HepG2 (cell line): ENCODE data around the gene LENEP. TPM values are rescaled to one million over a fixed set of nuclear protein-coding genes. Genes with fewer than 3 reads are reported as not detected.

Experiments used
- ATF4 ChIP-seq, 2 experiments: fragments of 450-650 bp in 1 of 2; sonication (generic) in 1 of 2; formaldehyde crosslinking; IDR thresholded peaks; 2 replicates each; pipeline versions ENCODE4 v1.5.0 to v1.8.0; 2020 to 2022; ENCODE audit warnings: mild to moderate bottlenecking in 1 of 2, missing genetic modification reagents in 1 of 2
- BRF2 ChIP-seq: sonication (generic); formaldehyde crosslinking; IDR thresholded peaks from 2 replicates; pipeline ENCODE4 v1.8.1; 2022; ENCODE audit warnings: mild to moderate bottlenecking, missing genetic modification reagents
- CREB1 ChIP-seq, 2 experiments: fragments of 450-650 bp in 1 of 2; IDR thresholded peaks; 2 replicates each; pipeline ENCODE4 v1.6.1; 2016 to 2017; ENCODE audit warnings: control low read depth in 1 of 2, mild to moderate bottlenecking in 1 of 2, missing compliant biosample characterization in 1 of 2, missing genetic modification characterization in 1 of 2
- DNMT1 ChIP-seq: sonication (generic); formaldehyde crosslinking; IDR thresholded peaks from 2 replicates; pipeline ENCODE4 v1.5.1; 2020; ENCODE audit warnings: mild to moderate bottlenecking, missing genetic modification reagents
- FOXP1 ChIP-seq, 2 experiments: fragments of 450-650 bp in 1 of 2; IDR thresholded peaks; 2 replicates each; pipeline ENCODE4 v1.6.1; 2017 to 2018; ENCODE audit warnings: antibody characterized with exemption in 1 of 2
- NCOR1 ChIP-seq: fragments of 200-600 bp; sonication (generic); IDR thresholded peaks from 2 replicates; pipeline ENCODE4 v1.7.0; 2017; ENCODE audit warnings: antibody characterized with exemption, low read length, borderline replicate concordance
- NFAT5 ChIP-seq: sonication (generic); formaldehyde crosslinking; IDR thresholded peaks from 2 replicates; pipeline ENCODE4 v1.4.0; 2020; ENCODE audit warnings: missing genetic modification reagents
- PATZ1 ChIP-seq: sonication (generic); formaldehyde crosslinking; IDR thresholded peaks from 2 replicates; pipeline ENCODE4 v1.4.0; 2020; ENCODE audit warnings: missing genetic modification reagents
- POLR2AphosphoS2 ChIP-seq: IDR thresholded peaks from 2 replicates; pipeline ENCODE4 v1.6.1; 2011; ENCODE audit warnings: low read depth, low read length, improper control_type of control experiment
- ZNF180 ChIP-seq: sonication (generic); formaldehyde crosslinking; IDR thresholded peaks from 2 replicates; pipeline ENCODE4 v1.4.0; 2020; ENCODE audit warnings: low read depth, missing genetic modification reagents, borderline replicate concordance
- ZNF230 ChIP-seq: sonication (generic); formaldehyde crosslinking; IDR thresholded peaks from 2 replicates; pipeline ENCODE4 v1.4.0; 2020; ENCODE audit warnings: mild to moderate bottlenecking, missing genetic modification reagents
- ZNF282 ChIP-seq: fragments of 450-650 bp; IDR thresholded peaks from 2 replicates; pipeline ENCODE4 v1.6.1; 2018; ENCODE audit not compliant: partially characterized antibody
- ZNF331 ChIP-seq: sonication (generic); formaldehyde crosslinking; IDR thresholded peaks from 2 replicates; pipeline ENCODE4 v1.4.0; 2020; ENCODE audit warnings: missing genetic modification reagents
- ZNF768 ChIP-seq: sonication (generic); formaldehyde crosslinking; IDR thresholded peaks from 2 replicates; pipeline ENCODE4 v1.4.0; 2020; ENCODE audit warnings: missing genetic modification reagents
- ZSCAN12 ChIP-seq: sonication (generic); formaldehyde crosslinking; IDR thresholded peaks from 2 replicates; pipeline ENCODE4 v1.9.0; 2021; ENCODE audit warnings: mild to moderate bottlenecking, missing genetic modification reagents
- polyA plus RNA-seq, 8 experiments: library from polyadenylated mRNA; depleted of rRNA in 3 of 8; stranded (reverse) in 7 of 8; unstranded in 1 of 8; fragments of >200 nt; fragmentation: Illumina TruSeq in 4 of 8; extraction: Trizol in 4 of 8; gene quantifications; 2 replicates each; pipeline versions ENCODE4 v1.2.1 to v1.2.3, GENCODE V29; 2011 to 2016; ENCODE audit warnings: low read depth in 4 of 8, missing spikeins in 1 of 8, mixed read lengths in 1 of 8; ENCODE audit not compliant: insufficient read depth in 1 of 8
- total RNA-seq, 5 experiments: library from RNA; depleted of rRNA; stranded (reverse); fragments of >200 nt; fragmentation: Illumina TruSeq; extraction: Trizol; gene quantifications; 2 replicates each; pipeline ENCODE4 v1.2.3, GENCODE V29; 2016; ENCODE audit warnings: low read depth in 1 of 5

The LENEP gene
- total and polyA plus RNA-seq, 2 of the 13 experiments (the other 11 are each of a cell fraction or from before 2014, with no cell fraction given), result 0.29 TPM; not detected in 1

- no peak for TF ChIP-seq NFAT5 (CRISPR knock-in tag)
- TF ChIP-seq FOXP1 (IDR thresholded peaks at IDR 0.05), result no peak
- no peak for TF ChIP-seq FOXP1 (CRISPR knock-in tag; IDR thresholded peaks at IDR 0.05)
- peak; percentile 76; the same call in 1 of the 2 replicates for TF ChIP-seq ZNF331 (CRISPR knock-in tag)
- TF ChIP-seq CREB1 (IDR thresholded peaks at IDR 0.05), result no peak
- 0 out of 2 replicates have a peak, but pooled peaks have one; percentile 2 for TF ChIP-seq CREB1 (CRISPR knock-in tag; IDR thresholded peaks at IDR 0.05)
- no peak for TF ChIP-seq ZNF282
- TF ChIP-seq ATF4 (CRISPR knock-in tag; IDR thresholded peaks at IDR 0.05), result no peak
- TF ChIP-seq PATZ1, result peak; percentile 97
- no peak for TF ChIP-seq ZSCAN12 (CRISPR knock-in tag)
- TF ChIP-seq ZNF768 (CRISPR knock-in tag), result peak; percentile 37; the same call in 1 of the 2 replicates
- peak; percentile 54; the same call in 1 of the 2 replicates for TF ChIP-seq NCOR1
- no peak for TF ChIP-seq POLR2AphosphoS2
- no peak for TF ChIP-seq DNMT1 (CRISPR knock-in tag)
- TF ChIP-seq ZNF230, result peak; percentile 39; the same call in 1 of the 2 replicates
- TF ChIP-seq BRF2 (CRISPR knock-in tag), result no peak
- TF ChIP-seq ZNF180 (CRISPR knock-in tag), result no peak
Measured at GRCh38 chr1:154944401-154945159, 48.8 kb upstream of the LENEP start (continued).
